ENCODE measurements around the gene POP4.

The POP4 gene

DNA sequence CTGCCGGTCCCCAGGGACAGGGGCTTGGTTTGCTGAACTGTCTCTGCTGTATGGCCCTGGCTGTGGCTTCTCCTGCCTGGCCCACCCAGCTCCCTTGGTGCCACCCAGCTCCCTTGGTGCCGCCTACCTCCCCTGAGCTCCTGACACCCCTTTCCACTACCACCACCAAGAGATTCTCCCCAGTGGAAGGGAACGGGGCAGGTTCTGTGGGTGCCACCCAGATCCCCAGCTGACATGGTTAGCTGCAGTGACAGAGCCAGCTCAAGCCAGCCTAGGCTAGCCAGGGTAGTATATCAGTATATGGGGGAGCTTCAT is 28.5 kb upstream of the POP4 start:
- no peak for DNase-seq

DNA sequence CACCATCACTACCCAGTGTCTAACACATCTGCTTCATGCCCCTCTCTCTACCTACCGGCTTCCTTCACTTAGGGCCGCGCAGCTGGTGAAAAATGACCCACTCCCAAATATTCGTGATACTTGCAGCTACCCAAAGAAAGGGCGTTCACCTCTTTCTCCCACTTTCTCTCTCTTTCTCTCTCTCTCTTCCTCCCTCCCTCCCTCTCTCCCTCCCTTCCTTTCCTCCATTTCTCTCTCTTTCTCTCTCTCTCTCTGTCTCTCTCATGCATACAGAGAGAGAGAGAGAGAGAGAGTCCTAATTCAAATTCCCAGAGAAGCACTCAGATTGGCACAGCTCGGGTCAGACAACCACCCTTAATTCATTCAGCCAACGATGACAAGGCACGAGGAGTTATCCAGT is 27.7 kb upstream of the POP4 start:
- no peak for DNase-seq

DNA sequence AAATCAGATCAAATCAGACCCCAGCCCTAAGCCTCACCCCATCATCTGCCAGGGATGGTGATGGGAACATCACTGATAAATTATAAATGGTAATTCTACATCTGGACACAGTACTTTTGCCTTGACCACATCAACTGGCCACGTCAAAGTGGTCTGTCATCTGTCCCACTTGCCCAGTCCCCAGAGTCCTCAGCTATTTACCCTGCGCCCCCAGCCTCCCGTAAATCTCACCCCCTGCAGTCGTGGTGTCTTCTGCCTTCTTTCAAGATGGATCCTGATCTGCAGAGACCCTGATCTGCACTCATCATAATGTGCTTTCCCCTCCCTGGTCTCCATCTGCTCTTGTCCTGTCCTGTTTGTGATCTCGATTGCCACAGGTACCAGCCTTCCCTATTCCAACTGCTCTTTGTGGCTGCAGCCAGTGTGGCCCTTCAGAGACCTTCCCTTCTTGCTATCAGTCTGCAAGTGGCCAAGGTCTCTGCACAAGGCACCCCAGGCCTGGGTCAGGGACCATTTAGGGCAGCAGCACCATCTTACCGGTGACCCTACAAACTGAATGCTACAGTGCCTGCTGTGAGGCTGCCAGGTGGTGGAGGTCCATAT is 26.7 kb upstream of the POP4 start:
- DNase-seq = no peak

DNA sequence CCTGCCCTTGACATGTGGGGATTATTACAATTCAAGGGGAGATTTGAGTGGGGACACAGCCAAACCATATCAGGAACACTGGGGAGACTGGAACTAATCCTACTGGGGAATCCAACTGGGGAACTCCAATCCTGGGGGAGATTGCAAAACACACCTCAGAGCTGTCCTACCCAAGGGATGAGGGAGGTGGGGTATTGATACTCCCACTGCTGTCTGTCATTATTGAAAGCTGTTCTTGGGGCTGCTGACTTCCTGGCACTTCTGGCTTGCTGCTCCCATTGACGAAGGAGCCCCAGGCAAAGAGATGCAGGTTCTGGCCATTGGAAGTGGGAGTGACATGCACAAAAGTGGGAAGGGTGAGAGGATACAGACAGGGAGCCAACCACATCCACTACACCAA is 24.7 kb upstream of the POP4 start:
- DNase-seq = no peak

DNA sequence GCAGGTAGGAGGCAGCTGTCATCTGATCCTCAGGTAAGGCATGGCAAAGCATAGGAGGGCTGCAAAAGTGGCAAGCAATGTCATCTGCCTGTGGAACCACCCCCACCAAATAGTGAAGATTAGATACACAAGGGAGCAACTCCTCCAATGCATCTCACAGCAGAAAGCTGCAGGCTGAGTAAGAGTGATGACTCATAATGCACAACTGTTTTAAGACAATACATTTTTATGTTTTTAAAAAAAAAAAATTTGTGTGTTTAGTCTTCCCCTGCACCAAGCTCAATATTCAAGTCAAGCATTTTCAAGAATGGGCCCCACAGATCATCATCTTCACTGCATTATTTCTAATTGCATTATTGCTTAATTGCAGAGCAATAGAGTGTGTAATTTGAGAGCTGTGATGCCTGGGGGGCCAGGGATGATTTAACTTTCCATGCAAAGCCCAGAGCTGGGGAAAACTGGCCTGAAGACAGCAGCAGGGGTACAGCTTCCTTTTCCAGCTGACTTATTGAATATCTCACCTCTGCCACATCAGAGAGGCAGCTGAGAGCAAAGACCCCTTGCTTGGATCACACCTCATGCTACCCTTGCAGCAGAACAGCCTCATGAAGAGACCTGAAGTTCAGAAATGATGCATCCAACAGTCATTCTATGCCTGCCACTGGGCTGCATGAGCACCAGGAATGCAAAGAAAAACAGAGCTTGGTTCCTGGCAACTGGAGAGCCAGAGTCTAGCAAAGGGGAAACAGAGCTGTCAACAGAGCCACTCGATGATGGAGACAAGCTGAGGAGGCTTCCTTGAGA is 22.7 kb upstream of the POP4 start:
- no peak for DNase-seq

DNA sequence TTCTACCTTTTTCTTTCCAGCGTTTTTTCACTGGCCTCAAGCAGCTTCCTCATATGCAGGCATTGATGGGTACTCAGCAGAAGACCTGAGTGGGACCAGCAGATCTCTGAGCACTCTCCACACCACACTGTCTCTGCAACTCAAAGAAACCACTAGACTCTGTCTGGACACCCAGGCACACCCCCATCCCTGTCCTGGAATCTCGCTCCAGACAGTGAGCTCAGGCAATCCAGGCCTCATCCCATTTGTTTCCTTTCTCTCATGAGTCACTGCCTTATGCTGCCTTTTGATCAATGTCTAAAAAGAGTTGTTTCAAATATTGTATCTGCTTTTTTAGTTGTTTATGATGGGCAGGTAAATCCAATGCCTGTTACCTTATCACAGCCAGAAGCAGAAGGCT is 19.7 kb upstream of the POP4 start:
- no peak for DNase-seq

DNA sequence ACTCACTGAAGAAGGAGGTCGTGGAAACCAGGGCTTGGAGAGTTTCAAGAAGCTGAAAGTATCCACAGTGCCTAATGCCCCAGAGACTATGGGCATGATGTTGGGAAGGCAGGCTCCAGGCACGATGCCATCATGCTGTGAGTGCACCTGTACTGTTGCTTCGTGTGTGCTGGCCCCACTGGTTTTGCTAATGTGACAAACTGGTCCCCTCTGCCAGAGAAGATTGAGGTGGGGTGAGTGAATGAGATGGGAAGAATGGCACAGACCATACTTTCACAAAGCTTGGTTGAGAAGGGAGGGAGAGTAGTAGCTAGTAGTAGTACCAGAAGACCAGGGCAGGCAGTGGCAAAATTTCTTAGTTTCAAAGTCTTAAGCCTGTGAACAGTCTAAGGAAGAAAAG is 19.0 kb upstream of the POP4 start:
- no peak for DNase-seq

DNA sequence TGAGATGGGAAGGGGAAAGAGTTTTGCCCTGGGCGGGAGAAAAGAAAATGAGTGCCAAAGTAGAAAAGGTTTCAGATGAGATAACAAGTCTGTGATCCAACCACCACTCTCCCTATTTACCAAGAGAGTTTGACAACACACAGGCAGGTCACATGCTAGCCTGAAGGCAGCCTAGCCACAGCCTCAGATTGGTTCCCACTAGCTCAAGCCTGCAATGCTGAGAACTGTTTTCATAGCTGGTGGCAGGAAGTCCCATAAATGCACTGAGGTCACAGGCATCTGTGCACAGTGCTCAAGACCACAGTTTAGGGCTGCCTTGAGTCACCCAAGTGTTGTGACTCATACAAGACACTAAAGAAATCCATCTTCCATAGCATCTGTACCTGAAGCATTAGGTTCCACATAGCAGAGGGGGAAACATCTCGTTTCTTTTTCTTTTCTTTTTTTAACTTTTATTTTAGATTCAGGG is 18.5 kb upstream of the POP4 start:
- no peak for DNase-seq

DNA sequence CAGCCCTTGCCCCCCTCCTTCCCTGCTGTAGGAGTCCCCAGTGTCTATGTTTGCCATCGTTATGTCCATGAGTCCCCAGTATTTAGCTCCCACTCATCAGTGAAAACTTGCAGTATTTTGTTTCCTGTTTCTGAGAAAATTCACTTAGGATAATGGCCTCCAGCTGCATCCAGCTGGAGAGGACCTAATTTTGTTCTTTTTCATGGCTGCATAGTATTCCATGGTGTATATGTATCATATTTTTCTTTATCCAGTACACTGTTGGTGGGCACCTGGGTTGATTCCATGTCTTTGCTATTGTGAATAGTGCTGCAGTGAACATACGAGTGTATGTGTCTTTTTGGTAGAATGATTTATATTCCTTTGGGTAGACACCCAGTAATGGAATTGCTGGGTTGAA is 18.0 kb upstream of the POP4 start:
- no peak for DNase-seq

DNA sequence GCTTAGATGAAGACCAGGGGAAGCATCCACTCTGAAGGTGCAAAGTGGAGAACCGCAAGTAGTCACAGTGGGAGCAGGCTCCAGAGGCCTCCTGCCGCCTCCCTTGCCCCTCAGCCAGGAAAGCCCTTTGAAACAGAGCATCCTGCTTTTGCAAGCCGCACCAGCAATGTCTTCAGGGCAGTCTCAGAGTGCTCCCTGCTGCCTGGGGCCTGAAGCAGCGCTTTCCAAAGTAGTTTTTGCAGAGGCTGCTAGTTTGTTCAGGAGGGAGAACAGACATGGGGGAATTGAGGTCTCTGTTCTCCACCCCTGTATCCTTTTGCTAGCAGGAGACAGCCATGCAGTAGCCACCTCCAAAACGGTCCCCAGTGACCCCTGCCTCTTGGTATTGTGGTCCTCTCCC is 15.8 kb upstream of the POP4 start:
- DNase-seq = no peak

DNA sequence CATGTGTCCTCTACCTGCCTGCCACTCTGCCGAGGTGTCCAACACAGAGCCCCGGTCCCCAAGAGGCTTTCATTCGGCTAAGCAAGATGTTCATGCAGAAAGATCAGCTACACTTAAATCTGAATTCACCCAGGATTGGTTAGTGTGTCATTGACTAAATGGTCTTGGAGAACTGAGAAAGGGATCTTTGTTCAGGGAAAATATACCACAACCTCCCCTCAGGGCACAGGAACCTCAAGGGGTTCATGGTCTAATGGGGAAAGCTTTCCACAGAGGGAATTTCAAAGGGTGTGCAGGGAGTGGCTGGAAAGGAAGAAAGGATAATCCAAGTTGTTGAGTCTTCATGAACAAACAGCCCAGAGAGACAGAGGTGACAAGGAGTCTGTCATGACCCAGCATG is 14.4 kb upstream of the POP4 start:
- DNase-seq = no peak

DNA sequence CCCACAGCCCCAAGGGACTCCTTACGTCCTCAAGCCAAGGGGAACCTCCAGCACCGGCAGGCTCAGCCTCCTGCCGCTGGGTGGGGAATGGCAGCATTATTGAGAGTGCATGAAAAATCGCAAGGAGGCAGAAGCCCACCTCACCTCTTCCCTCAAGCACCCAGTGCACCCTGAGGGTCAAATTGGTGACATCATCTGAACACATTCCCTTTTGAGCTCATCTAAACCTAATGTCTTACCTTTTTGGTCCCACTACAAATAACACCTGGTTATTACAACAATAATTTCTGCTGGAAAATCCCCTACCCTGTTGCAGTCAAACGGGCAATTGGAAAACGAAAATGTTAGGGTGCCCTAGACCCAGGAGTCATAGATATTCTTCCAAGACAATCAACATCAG is 12.2 kb upstream of the POP4 start:
- DNase-seq = no peak

DNA sequence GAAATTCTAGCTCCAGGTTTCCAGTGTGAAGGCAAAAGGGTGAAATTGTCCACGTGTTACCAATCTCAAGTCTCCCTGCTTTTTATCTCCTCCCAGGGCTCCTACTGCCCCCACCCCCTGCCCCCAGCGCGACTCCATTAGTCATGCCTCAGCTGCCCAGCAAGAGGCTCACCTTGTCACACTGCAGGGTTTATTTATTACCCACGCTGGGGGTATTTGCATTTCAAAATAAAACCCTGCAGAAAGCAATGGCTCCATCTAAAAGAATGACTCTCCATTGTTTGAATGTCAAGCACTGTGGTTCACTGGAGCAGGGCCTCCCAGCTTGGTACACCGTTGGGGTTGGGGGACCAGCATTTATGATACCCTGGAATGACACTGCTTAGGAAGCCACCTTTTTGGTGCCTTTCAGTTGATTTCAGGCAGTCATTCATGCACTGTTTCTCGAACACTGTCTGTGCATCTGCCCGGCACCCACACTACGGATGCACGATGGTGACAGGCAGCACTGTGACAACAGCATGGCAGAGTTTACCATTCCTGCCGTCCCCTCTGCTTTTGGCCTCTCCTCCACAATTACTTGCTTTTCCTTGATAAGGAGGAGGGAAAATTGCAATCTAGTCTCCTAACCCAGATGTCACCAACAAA is 9.9 kb upstream of the POP4 start:
- no peak for DNase-seq

DNA sequence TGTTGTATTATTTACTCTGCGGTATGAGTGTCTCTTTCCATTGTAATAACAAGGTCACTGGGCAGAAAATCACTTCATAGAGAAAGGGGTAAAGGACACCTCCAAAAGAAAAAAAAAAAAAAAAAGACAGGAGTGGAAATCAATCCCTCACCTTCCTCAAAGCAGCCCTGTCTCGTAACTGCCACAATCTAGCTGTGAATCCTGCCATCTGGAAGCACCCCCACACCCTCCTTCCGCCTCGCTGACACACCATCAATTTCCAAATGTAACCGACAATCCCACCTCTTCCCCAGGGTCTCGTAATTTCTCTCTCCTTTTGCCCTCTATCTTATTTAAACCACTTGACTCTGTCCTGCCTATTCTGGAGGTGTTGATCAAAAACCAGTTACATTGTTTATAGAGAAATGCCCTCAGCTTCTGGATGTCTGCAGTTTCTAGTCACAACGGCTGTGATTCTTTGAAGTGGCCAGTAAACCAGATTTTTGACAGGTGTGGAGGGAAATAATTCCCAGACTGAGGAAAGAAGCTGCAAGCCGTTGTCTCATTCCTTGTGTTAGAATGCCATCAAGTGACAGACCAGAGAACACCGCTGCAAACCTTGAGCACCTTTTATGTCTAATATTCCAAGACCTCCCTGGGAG is 9.1 kb upstream of the POP4 start:
- DNase-seq = no peak

DNA sequence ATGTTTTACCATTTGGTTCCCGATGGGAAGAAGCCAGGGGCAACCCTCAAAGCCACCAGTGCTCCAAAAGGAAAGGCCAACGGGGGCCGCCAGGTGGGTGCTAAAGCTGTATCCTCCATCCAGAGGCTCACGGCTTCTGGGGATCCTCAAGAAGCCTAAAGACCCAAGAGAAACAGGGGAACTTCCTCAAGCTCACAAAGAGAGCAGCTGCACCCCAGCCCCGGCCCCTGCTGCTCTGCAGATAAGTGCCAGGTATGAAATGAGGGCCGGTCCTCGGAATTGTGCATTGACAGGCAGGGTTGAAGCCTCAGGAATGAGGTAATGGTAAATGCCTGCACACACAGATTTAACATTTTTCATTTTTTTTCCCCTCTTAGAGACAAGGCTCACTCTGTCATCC is 8.0 kb upstream of the POP4 start:
- DNase-seq = no peak

DNA sequence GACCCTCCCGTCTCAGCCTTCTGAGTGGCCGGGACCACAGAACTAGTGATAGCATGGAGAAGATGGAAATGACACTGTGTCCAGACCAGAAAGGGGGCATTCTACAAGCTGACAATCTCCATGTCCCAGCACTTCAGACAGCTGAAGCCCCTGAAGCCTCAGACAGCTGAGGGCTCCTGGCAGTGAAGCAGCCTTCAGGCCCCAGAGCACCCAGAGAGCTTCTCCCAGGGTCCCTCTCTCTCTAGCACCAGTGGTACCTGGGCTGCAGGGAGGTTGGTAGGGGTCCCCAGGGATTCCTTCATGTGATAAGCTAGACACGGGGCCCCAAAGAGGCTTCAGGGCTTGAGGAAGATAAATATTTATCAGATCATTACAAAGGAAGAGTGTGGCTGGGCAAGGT is 7.6 kb upstream of the POP4 start:
- DNase-seq = no peak

DNA sequence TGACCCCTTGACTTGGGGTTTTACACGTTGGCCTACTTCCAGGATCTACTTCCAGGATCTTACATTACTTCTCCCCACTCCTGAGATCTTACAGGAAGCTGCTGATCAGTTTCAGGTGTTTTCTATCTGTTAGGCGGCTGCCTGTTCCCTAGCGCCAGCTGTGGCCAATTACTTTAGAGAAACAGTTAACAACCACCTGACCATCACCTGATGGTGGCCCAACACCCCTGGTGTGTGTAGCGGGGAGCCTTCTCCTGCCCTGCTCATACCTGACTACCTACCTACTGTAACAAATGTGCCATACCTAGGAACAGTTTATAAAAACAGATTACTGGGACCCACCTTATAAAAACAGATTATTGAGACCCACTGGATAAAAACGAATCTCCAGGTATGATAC is 2.8 kb upstream of the POP4 start:
- no peak for DNase-seq

DNA sequence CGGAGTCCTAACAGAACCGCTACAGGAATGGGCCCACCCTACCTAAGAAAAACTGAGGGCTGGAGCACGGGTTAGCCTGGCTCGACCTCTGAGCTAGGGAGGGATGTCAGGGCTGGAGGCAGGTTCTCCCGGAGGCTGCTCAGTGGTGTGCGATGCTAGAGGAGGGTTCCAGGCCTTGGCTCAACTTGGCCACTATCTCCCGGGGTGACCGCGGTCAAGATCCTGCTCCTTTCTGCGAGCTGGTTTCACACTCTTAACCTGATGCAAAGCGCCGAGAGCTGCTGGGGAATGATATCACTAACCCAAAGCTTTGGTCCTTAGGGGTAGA is 301 bp downstream of the POP4 start:
- DNase-seq = no peak

DNA sequence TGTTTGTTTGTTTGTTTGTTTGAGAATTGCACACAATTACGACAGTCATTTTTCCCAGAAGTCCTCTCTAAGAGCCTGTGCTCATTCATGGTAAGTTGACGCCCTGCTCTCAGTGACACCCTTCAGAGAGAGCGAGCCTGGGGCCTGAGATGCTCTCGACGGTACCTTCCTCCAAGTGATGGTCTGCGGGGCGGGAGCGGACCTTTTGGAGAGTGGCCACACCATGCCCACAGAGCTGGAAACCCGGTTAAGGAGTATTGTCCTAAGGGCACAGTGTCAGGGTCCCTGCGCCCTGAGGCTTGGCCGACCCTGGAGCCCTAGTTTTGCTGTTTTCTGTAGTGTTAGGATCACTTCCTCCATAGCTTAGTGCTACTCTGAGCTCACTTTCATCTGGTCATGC is 3.6 kb downstream of the POP4 start:
- no peak for DNase-seq

DNA sequence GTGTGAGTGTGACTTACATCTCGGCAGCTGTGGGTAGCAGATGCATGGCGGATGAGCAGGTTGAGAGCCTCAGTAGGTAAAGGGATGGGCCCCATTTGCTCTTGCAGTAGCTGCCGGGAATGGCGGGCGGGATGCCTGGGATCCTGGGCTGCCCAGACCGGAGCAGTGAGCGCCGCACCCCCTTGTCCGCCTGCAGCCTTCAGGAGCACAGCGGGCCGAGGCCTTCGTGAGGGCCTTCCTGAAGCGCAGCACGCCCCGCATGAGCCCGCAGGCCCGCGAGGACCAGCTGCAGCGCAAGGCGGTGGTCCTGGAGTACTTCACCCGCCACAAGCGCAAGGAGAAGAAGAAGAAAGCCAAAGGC is 4.1 kb downstream of the POP4 start:
- no peak for DNase-seq

DNA sequence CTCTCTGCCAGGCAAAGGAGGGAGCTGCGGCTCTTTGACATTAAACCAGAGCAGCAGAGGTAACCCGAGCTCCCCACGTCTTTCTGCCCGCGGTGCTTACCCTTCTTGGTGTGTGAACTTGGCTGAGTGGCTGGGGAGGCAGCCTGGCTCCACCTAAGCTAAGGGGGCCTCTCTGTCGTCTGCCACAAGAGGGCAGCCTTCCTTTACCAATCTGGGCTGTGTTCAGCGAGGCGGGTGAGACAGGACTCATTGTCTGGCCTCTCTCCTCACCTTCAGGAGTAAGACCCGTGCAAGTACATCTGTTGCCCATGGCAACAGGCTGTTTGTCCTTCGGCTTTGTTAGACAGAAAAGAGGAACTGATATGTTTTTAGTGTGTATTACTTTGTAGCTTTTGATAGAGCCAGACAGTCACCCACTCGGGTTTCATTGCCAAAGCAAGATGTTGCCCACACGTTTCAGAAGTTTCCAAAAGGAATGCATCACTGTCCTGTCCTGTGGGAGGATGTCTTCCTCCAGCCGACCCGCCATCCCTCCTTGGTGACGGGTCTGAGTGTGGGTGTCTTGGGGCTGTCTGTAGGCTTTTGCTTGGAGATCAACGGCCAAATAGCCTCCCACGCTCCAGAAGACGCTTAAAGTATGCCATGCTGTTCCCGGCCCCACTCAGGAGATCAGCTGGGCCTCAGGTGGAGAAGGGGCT is 4.6 kb downstream of the POP4 start:
- DNase-seq = no peak

DNA sequence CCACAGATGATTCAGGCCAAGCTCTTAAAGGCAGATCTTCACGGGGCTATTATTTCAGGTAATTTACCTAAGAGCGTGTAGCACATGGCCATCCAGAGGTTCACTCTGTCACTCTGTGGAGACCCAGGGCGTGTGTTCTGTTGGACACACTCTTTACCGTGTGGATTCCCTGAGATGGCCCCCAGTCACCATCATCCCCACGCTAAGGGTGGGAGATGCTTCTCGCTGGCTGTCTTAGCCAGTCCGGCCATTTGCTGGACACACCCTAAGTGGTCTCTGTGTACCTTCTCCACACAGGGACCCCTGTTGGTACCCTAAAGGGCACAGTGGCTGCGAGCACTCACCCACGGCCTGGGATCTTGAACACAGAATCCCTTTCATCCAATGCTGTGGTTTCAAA is 6.0 kb downstream of the POP4 start:
- DNase-seq = no peak

DNA sequence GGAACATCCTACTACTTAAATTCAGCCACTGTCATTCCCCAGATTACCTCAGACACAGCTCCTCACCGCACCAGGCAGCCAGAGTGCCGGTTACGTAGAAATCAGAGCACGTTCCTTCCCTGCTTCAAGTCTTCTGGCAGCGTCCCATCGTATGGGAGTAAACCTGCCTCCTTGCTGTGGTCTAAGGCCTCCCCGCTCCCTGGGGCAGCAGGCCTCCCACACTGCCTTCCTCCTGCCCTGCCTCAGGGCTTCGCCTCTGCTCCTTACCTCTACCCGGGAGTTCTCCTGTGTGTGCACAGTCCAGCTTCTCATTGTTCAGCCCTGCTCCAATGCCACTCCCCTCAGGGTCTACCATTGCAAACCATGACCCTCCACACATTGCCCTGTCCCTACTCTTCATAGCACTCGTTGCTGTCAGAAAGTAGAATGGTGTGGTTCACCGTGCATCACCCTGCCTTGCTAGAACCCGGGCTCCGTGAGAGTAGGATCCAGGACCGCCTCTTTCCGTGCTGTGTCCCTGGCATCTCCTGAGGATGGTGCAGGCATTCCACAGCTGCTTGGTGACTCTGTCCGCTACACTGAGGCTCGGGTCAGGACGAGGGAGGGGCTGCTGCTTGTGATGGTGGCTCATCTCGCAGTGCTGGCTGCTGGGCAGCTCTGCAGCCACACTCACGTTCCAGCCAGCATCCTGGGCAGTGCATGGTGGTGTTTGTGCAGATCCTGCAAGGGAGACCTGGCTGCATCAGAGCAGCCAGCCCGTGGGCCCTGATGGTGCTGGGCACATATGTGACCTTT is 6.9 kb downstream of the POP4 start:
- no peak for DNase-seq
